Hepatic stellate cell (primary cell): Measurements from ENCODE around the gene OR6V1.

ENCODE experiments used
- DNase-seq: peaks from one replicate; pipeline ENCODE4 v3.0.0; 2011; ENCODE audit warnings: low spot score

The OR6V1 gene

GRCh38 chr7:143052041-143052440 is at the start of gene OR6V1:
TSS of gene OR6V1 (plus strand) at chr7:143052341. CDS start at chr7:143052341, 0 bp downstream.
- no peak for DNase-seq

GRCh38 chr7:143002898-143003297 is 49.2 kb upstream of the OR6V1 start:
- no peak for DNase-seq

GRCh38 chr7:143003393-143004051 is 48.6 kb upstream of the OR6V1 start:
- peak; percentile 32 for DNase-seq

- DNase-seq: no peak
Measured at GRCh38 chr7:143005632-143006260, 46.4 kb upstream of the OR6V1 start.

GRCh38 chr7:143008007-143008901 is 43.9 kb upstream of the OR6V1 start:
- peak; percentile 60 for DNase-seq

- DNase-seq: no peak
Measured at GRCh38 chr7:143012001-143012400, 40.1 kb upstream of the OR6V1 start.

- DNase-seq: no peak
Measured at GRCh38 chr7:143012409-143012808, 39.7 kb upstream of the OR6V1 start.

GRCh38 chr7:143013473-143013872 is 38.7 kb upstream of the OR6V1 start:
- DNase-seq: no peak

- DNase-seq: peak; percentile 34
Measured at GRCh38 chr7:143013893-143014292, 38.2 kb upstream of the OR6V1 start.

GRCh38 chr7:143015084-143015483 is 37.1 kb upstream of the OR6V1 start:
- DNase-seq: no peak

- DNase-seq: no peak
Measured at GRCh38 chr7:143015926-143016490, 36.1 kb upstream of the OR6V1 start.

GRCh38 chr7:143016996-143017395 is 35.1 kb upstream of the OR6V1 start:
- no peak for DNase-seq

- DNase-seq: no peak
Measured at GRCh38 chr7:143018931-143019330, 33.2 kb upstream of the OR6V1 start.

GRCh38 chr7:143023047-143023446 is 29.1 kb upstream of the OR6V1 start:
- no peak for DNase-seq

GRCh38 chr7:143025371-143025770 is 26.8 kb upstream of the OR6V1 start:
- DNase-seq: no peak

GRCh38 chr7:143027032-143027431 is 25.1 kb upstream of the OR6V1 start, which contains the start of gene OR9A2:
TSS of gene OR9A2 (minus strand) at chr7:143027132. CDS start at chr7:143027132, 0 bp downstream.
- DNase-seq: no peak

GRCh38 chr7:143027683-143028082 is 24.5 kb upstream of the OR6V1 start:
- DNase-seq: no peak

- no peak for DNase-seq
Measured at GRCh38 chr7:143038635-143039034, 13.5 kb upstream of the OR6V1 start.

- DNase-seq: no peak
Measured at GRCh38 chr7:143040209-143040715, 11.9 kb upstream of the OR6V1 start.

GRCh38 chr7:143041346-143041745 is 10.8 kb upstream of the OR6V1 start:
- DNase-seq: no peak

GRCh38 chr7:143042159-143042789 is 9.9 kb upstream of the OR6V1 start:
- no peak for DNase-seq

GRCh38 chr7:143042790-143043271 is 9.3 kb upstream of the OR6V1 start:
- DNase-seq: no peak
